ENCODE data around the gene ZNF107. TPM values are rescaled to one million over a fixed set of nuclear protein-coding genes. Genes with fewer than 3 reads are reported as not detected.

ZNF107 gene
- total and polyA plus RNA-seq, 2 of the 13 experiments (the other 11 are each of a cell fraction or from before 2014, with no cell fraction given), result 2.5 to 5.4 TPM

DNA sequence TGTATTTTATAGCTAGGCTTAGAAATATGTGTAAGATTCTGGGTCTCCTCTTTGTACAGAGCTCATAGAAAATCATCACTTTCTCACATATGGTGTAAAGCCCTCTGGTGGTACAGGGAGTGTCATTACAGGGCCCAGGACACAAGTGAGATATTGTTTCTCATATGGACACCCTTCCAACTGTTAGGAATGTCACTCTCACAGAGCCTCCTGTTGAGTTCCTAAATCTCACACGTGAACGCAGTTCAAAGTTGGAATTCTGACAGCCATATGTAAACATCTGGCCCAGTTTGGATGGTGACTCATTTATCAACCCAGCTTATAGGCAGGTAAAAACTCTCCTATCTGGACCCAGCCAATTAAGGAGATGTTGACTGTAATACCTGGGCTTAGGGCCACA lies 35.4 kb upstream of the ZNF107 start (continued):
- TF ChIP-seq, protein P1, sequence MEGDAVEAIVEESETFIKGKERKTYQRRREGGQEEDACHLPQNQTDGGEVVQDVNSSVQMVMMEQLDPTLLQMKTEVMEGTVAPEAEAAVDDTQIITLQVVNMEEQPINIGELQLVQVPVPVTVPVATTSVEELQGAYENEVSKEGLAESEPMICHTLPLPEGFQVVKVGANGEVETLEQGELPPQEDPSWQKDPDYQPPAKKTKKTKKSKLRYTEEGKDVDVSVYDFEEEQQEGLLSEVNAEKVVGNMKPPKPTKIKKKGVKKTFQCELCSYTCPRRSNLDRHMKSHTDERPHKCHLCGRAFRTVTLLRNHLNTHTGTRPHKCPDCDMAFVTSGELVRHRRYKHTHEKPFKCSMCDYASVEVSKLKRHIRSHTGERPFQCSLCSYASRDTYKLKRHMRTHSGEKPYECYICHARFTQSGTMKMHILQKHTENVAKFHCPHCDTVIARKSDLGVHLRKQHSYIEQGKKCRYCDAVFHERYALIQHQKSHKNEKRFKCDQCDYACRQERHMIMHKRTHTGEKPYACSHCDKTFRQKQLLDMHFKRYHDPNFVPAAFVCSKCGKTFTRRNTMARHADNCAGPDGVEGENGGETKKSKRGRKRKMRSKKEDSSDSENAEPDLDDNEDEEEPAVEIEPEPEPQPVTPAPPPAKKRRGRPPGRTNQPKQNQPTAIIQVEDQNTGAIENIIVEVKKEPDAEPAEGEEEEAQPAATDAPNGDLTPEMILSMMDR (CRISPR knock-in tag; IDR thresholded peaks at IDR 0.05), result peak; percentile 68
- TF ChIP-seq FOSL1 (CRISPR knock-in tag; IDR thresholded peaks at IDR 0.05; ENCODE audit: borderline replicate concordance) (peak; percentile 66; the same call in 1 of the 2 replicates), TCF7 (IDR thresholded peaks at IDR 0.05; ENCODE audit: low read depth) (peak; percentile 49; the same call in 1 of the 2 replicates), FOXP1 (IDR thresholded peaks at IDR 0.05) (no peak), FOXP1 (CRISPR knock-in tag; IDR thresholded peaks at IDR 0.05) (0 out of 2 replicates have a peak, but pooled peaks have one; percentile 36), AGO1 (IDR thresholded peaks at IDR 0.05; ENCODE audit: low read depth, low read length, poor library complexity, severe bottlenecking) (no peak), FOXK1 (CRISPR knock-in tag; IDR thresholded peaks at IDR 0.05; ENCODE audit: borderline replicate concordance, low read depth) (peak; percentile 36; the same call in 1 of the 2 replicates), JUN (CRISPR knock-in tag; IDR thresholded peaks at IDR 0.05) (peak; percentile 71; the same call in 1 of the 2 replicates), JUND (CRISPR knock-in tag; IDR thresholded peaks at IDR 0.05) (peak; percentile 83; the same call in 1 of the 2 replicates), SOX6 (IDR thresholded peaks at IDR 0.05) (no peak), SOX6 (CRISPR knock-in tag; IDR thresholded peaks at IDR 0.05) (peak; percentile 69), BCL6 (CRISPR knock-in tag; IDR thresholded peaks at IDR 0.05) (0 out of 2 replicates have a peak, but pooled peaks have one; percentile 8), JUNB (CRISPR knock-in tag; IDR thresholded peaks at IDR 0.05; ENCODE audit: borderline replicate concordance) (0 out of 2 replicates have a peak, but pooled peaks have one; percentile 13), SAP130 (CRISPR knock-in tag; IDR thresholded peaks at IDR 0.05; ENCODE audit: low read depth) (peak; percentile 79), TBX2 (CRISPR knock-in tag; IDR thresholded peaks at IDR 0.05; ENCODE audit: borderline replicate concordance) (peak; percentile 85), ZNF747 (CRISPR knock-in tag; IDR thresholded peaks at IDR 0.05; ENCODE audit: borderline replicate concordance) (no peak), ZNF644 (CRISPR knock-in tag; IDR thresholded peaks at IDR 0.05; ENCODE audit: low read depth) (peak; percentile 89), ZNF331 (CRISPR knock-in tag; IDR thresholded peaks at IDR 0.05) (peak; percentile 52; the same call in 1 of the 2 replicates), ZNF205 (CRISPR knock-in tag; IDR thresholded peaks at IDR 0.05) (no peak), ZNF367 (CRISPR knock-in tag; IDR thresholded peaks at IDR 0.05; ENCODE audit: borderline replicate concordance) (no peak), FOXA3 (CRISPR knock-in tag; IDR thresholded peaks at IDR 0.05) (peak; percentile 75), RXRA (CRISPR knock-in tag; IDR thresholded peaks at IDR 0.05) (no peak), GATA4 (IDR thresholded peaks at IDR 0.05; ENCODE audit: borderline replicate concordance, low read depth) (no peak), YEATS4 (CRISPR knock-in tag; IDR thresholded peaks at IDR 0.05; ENCODE audit: borderline replicate concordance) (no peak)
- TF ChIP-seq, protein P2, sequence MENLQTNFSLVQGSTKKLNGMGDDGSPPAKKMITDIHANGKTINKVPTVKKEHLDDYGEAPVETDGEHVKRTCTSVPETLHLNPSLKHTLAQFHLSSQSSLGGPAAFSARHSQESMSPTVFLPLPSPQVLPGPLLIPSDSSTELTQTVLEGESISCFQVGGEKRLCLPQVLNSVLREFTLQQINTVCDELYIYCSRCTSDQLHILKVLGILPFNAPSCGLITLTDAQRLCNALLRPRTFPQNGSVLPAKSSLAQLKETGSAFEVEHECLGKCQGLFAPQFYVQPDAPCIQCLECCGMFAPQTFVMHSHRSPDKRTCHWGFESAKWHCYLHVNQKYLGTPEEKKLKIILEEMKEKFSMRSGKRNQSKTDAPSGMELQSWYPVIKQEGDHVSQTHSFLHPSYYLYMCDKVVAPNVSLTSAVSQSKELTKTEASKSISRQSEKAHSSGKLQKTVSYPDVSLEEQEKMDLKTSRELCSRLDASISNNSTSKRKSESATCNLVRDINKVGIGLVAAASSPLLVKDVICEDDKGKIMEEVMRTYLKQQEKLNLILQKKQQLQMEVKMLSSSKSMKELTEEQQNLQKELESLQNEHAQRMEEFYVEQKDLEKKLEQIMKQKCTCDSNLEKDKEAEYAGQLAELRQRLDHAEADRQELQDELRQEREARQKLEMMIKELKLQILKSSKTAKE (CRISPR knock-in tag; IDR thresholded peaks at IDR 0.05; ENCODE audit: borderline replicate concordance), result no peak
- TF ChIP-seq, protein P3, sequence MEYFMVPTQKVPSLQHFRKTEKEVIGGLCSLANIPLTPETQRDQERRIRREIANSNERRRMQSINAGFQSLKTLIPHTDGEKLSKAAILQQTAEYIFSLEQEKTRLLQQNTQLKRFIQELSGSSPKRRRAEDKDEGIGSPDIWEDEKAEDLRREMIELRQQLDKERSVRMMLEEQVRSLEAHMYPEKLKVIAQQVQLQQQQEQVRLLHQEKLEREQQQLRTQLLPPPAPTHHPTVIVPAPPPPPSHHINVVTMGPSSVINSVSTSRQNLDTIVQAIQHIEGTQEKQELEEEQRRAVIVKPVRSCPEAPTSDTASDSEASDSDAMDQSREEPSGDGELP (IDR thresholded peaks at IDR 0.05; ENCODE audit: borderline replicate concordance, low read depth), result 0 out of 2 replicates have a peak, but pooled peaks have one; percentile 11
- TF ChIP-seq, protein P4, sequence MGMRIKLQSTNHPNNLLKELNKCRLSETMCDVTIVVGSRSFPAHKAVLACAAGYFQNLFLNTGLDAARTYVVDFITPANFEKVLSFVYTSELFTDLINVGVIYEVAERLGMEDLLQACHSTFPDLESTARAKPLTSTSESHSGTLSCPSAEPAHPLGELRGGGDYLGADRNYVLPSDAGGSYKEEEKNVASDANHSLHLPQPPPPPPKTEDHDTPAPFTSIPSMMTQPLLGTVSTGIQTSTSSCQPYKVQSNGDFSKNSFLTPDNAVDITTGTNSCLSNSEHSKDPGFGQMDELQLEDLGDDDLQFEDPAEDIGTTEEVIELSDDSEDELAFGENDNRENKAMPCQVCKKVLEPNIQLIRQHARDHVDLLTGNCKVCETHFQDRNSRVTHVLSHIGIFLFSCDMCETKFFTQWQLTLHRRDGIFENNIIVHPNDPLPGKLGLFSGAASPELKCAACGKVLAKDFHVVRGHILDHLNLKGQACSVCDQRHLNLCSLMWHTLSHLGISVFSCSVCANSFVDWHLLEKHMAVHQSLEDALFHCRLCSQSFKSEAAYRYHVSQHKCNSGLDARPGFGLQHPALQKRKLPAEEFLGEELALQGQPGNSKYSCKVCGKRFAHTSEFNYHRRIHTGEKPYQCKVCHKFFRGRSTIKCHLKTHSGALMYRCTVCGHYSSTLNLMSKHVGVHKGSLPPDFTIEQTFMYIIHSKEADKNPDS (CRISPR knock-in tag; IDR thresholded peaks at IDR 0.05), result no peak
